Urinary bladder (tissue), 4 donors: ENCODE data around the gene STX10. TPM values are rescaled to one million over a fixed set of nuclear protein-coding genes. Genes with fewer than 3 reads are reported as not detected.

Experiments used
- DNase-seq: peaks from one replicate; pipeline ENCODE4 v3.0.0-alpha.2; 2015; ENCODE audit errors: extremely low spot score
- H3K27ac ChIP-seq: one replicate; pipeline ENCODE4 v1.5.1; 2013; ENCODE audit warnings: low read depth, mild to moderate bottlenecking, moderate library complexity
- H3K36me3 ChIP-seq: one replicate; pipeline ENCODE4 v1.6.1; 2013; ENCODE audit warnings: mild to moderate bottlenecking, moderate library complexity; ENCODE audit not compliant: insufficient read depth
- H3K4me1 ChIP-seq: one replicate; pipeline ENCODE4 v1.6.1; 2013; ENCODE audit warnings: mild to moderate bottlenecking, moderate library complexity; ENCODE audit not compliant: insufficient read depth
- H3K4me3 ChIP-seq: one replicate; pipeline ENCODE4 v1.5.1; 2013; ENCODE audit warnings: low read depth, low read length
- WGBS: extraction: QIAGEN DNeasy Blood & Tissue Kit; methylation state at CpG from one replicate; pipeline ENCODE4 v1.1.7; 2013; 5-methylcytosine and 5-hydroxymethylcytosine counted together
- polyA plus RNA-seq: library from polyadenylated mRNA; stranded (reverse); fragments of 200-250 nt; gene quantifications from one replicate; pipeline ENCODE4 v1.2.3, GENCODE V29; 2013
- total RNA-seq: library from RNA; depleted of rRNA; stranded (reverse); fragments of >200 nt; gene quantifications from one replicate; pipeline ENCODE4 v1.2.3, GENCODE V29; 2014
- donor health status: healthy with polysubstance abuse.
- donor health status: healthy.

The STX10 gene
- total and polyA plus RNA-seq, 2 donors, result 26.4 to 76.1 TPM

DNA sequence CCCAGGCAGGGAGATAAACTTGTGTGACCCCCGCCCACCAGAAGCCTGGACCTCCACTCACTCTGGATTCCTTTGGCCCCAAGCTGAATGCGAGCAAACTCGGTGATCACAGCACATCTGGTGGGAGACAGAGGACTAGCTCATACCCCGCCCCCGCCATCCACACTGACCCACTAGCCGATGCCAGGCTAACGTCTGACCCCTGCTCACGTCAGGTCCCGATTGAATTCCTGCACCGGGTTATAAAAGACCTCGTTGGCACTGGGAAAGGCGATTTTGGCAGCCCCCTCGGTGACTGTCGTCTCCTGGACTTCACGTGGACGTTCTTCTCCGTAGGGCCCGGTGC lies 34.3 kb downstream of the STX10 start:
- no peak for DNase-seq
- 2% methylated on average over 18 of the region's 18 CpGs for WGBS
- H3K36me3 ChIP-seq, result no peaks in the 10 kb centered on the region
- peaks cover 4% of the 10 kb centered on the region for H3K4me1 ChIP-seq
- peak overlapping the region; percentile 79 for H3K4me3 ChIP-seq
- H3K27ac ChIP-seq, result no peak overlapping the region

DNA sequence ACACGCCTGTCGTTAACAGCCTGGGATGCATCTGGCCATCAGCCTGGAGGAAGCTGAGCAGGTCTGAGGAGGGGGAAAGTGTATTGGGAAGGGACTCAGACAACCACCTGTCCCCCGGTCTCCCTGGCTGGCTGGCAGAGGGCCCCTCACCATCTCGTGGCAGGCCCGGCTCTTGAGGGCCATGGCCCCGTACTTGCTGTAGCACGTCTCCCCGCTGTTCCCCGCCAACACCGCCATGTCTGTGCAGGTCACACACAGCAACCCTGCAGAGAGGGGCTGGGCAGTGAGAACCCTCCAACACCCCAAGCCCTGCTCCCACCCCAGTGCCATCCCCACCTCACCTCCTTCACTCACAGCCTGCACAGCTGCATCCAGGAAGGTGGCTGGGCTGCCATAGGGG lies 37.6 kb downstream of the STX10 start:
- Histone ChIP-seq H3K4me3 (no peak overlapping the region), H3K36me3 (no peaks in the 10 kb centered on the region), H3K4me1 (peaks cover 1% of the 10 kb centered on the region), H3K27ac (no peak overlapping the region)
- DNase-seq, result no peak
- 94% methylated on average over 10 of the region's 10 CpGs for WGBS

DNA sequence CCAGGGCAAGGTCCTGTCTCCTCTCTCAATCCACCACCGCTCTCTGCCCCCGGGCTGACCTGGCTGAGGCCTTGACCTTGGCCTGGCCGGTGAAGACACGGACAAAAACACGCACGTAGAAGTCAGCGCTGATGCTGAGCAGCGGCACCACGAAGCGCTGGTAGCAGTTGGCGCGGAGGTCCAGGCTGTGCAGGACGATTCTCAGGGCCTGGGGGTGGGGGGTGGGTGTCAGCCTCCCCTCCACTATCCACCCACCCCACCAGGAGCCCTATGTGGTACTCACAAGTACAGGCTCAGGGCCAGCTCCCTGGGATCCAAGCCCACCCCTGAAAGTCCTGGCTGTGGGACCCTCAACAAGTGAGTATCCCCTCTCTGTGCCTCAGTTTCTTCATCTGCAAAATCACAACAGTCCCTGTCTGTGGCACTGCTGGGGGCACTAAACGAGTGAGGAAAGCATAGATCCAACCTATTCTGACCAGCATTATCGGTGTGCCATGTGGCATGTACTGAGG lies 40.0 kb downstream of the STX10 start:
- DNase-seq, result no peak
- 90% methylated on average over 15 of the region's 15 CpGs for whole genome bisulfite sequencing
- Histone ChIP-seq H3K4me1 (no peaks in the 10 kb centered on the region), H3K4me3 (no peak overlapping the region), H3K27ac (no peak overlapping the region), H3K36me3 (peaks cover 2% of the 10 kb centered on the region)

DNA sequence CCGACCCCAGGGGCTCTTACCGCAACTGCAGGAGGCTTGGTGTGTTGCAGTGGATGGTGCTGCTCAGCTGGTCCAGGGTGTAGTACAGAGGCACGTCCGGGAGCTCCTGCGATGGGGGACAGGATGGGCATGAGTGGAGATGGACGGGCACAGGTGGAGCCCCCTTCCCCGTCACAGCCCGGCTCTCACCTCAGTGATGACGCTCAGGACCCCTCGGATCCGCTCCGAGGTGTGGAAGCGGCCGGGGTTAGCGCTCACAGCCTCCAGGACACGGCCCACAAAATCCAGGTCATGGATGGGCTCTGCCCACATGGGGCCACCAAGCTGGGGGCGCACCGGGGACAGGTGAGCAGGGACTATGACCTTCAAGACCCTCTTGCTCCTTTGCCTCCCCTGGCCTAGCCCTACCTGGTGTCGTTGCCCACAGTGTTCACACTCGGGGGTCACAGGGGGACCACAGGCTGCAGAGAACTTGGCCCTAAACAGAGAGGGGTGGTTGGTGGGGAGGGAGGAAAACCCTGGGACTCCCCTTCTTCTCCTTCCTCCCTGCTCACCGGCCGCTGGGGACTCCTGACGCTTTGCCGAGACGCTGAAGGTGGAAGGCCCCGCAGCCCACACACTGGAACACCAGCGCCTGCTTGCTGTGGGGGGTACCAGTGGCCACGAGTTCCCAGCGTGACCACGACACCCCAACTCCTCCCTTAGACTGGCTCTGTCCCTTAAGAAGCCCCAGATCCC lies 40.6 kb downstream of the STX10 start:
- peaks cover 2% of the 10 kb centered on the region for H3K36me3 ChIP-seq
- DNase-seq, result no peak
- WGBS, result 95% methylated on average over 30 of the region's 30 CpGs
- H3K4me3 ChIP-seq, result no peak overlapping the region
- H3K27ac ChIP-seq, result no peak overlapping the region
- H3K4me1 ChIP-seq, result no peaks in the 10 kb centered on the region

DNA sequence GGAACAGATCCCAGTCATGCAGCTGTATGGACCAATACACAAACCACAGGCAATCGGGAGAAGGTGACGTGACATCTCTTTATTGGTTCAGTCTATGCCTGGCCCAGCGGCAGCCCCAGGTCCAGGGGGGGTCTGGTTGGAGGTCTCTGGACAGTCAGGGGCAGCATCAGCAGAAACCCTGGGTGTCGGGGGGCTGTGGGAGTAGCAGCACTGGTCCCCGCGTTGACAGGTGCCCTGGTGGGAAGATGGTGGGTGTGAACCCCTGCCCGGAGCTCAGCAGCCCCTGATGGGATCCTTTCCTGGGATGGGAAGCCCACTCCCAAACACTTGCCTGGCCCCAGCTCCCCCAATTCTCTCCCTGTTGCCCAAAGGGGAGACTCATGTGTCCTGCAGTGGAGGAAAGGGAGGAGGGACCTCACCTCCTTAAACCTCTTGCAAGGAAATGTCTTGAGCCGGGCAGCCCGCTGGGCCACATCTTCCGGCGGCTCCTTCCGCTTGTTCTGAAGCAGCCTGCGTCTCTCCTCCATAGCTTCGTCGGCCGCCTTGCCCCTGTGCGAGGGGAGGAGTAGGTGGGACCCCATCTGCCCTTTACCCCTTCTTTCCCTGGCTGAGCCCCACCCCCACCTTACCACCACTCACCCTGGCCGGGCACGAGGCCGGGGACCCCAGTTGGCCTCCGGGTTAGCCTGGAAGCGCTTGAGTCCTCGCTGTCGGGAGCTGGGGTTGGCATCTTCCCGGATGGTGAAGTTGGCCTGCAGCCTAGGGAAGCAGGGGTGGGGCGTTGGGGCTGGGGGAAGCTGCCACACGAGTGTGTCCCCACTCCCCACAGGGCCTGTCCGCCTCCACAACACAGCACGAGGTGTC lies 45.1 kb downstream of the STX10 start:
- DNase-seq, result no peak
- Histone ChIP-seq H3K4me3 (no peak overlapping the region), H3K4me1 (no peaks in the 10 kb centered on the region), H3K36me3 (peaks cover 2% of the 10 kb centered on the region), H3K27ac (no peak overlapping the region)
- WGBS, result 72% methylated on average over 29 of the region's 29 CpGs

DNA sequence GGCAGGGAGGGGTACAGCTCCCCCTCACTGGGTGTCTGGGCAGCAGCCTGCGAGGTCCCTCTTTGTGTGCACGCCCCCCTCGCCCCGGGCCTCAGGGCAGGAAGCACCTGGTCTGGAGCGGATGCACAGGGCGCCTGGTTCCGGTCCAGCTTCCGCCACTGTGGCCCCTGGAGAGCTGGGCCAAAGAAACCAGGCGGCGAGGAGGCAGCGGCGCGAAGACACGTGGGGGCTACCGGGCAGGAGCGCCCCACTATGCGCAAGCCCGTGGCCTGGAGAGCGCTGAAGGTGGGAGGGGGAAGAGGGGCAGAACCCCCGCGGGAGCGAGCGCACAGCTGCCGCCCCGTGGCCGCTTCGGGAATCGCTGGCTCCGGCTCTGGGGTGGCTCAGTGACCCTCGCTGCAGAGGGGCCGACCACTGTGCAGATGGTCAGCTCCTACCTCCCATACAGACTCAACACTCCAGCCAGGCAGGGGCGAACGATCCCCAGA lies 45.8 kb downstream of the STX10 start:
- H3K36me3 ChIP-seq, result peaks cover 2% of the 10 kb centered on the region
- no peak for DNase-seq
- H3K27ac ChIP-seq, result no peak overlapping the region
- H3K4me1 ChIP-seq, result no peaks in the 10 kb centered on the region
- 38% methylated on average over 33 of the region's 33 CpGs for WGBS
- H3K4me3 ChIP-seq, result no peak overlapping the region

DNA sequence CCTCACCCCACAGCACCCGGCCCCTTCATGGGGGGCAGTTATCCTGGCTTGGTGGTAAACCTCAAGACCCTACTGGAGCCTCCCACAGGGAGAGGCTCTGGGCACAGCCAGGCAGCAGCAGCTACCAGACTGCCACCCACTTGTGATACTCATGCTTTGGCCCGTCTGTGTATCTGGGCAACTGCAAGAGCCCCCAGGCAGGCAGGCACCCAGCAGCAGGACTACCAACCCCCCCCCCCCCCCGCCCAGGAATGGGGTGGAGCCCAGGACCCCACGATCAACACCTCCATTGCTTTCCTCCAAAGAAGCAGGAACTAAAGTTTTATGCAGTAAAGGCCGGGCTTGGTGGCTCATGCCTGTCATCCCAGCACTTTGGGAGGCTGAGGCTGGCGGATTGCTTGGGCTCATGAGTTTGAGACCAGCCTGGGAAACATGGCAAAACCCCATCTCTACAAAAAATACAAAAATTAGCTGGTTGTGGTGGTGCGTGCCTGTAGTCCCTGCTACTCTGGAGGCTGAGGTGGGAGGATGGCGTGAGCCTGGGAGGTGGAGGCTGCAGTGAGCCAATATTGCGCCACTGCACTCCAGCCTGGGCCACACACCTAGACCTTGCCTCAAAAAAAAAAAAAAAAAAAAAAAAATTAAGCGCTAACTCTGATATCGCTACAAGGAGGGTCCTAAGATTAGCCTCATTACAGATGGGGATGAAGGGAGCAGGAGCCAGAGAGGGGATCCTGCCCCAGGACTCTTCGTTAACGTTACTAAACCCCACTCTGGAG lies 46.4 kb downstream of the STX10 start:
- Histone ChIP-seq H3K4me3 (no peak overlapping the region), H3K36me3 (peaks cover 2% of the 10 kb centered on the region), H3K27ac (no peak overlapping the region), H3K4me1 (peaks cover 2% of the 10 kb centered on the region)
- 77% methylated on average over 13 of the region's 13 CpGs for WGBS
- DNase-seq, result no peak

DNA sequence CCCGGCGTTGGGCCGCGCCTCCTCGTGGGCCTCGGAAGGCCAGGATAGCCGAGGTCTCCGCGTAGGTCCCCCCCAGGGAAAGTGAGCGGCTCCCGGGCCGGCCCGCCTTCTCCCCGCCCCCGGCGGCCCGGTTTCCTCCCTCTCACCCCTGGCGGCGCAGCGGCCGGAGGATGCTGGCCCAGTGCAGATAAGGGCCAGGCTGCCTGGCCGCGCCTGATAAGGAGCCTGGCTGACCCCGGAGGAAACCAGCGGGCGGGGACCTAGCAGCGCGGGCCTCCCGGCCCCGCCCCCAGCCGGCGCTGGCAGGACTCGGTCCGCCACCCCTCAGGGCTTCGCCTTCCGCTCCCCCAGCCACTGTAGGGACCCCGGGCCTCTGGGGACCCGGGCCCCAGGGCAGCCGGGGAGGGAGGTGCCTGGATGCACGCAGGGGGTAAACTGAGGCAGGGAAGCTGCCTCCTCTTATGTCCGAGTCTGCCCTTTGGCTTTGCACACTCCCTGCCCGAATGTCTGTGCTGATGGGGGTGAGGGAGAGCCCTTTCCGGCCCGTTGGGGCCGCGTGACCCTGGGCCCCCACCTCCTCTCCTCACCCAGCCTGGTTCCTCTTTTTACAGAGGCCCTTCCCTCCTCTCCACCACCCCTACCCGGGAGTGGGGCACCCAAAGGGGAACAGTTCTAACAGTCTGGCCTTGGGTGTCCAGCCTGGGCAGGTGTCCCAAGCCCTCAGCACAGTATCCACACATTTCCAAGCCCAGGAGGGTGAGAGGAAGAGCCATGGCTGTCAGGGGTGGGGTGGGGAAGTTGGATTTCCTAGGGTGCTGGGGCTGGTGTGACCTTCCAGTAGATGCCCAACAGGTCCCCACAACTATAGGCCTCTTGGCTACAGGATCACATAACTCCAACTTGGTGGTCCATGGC lies 47.3 kb downstream of the STX10 start, which contains the start of gene LYL1:
TSS of gene LYL1 (minus strand) at position 193 of the 915 bp plus-strand sequence. CDS start 1,687 bp downstream, outside the sequence.
- WGBS, result 3% methylated on average over 47 of the region's 47 CpGs

DNA sequence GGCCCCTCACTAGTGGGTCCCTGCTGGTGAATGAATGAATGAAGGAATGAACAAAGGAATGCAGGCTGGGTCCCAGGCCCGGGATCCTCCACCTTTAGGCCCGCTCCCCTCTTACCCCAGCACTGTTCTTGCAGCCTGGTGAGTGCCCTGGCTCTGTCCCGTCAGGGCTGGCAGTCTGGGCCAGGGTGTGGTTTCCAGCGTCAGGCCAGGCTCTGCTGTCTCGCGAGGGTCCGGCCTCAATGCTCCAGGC lies 47.8 kb downstream of the STX10 start:
- Histone ChIP-seq H3K4me1 (peaks cover 5% of the 10 kb centered on the region), H3K27ac (peak overlapping the region; percentile 31), H3K36me3 (peaks cover 1% of the 10 kb centered on the region), H3K4me3 (peak overlapping the region; percentile 26)
- no peak for DNase-seq
- WGBS, result 7% methylated on average over 7 of the region's 7 CpGs

More for the DNA sequence above, 47.3 kb downstream of the STX10 start, which contains the start of gene LYL1:
- peak within 1 kb of the TSS; percentile 26 for H3K4me3 ChIP-seq
- H3K27ac ChIP-seq, result peak within 1 kb of the TSS; percentile 31
- no peak for DNase-seq
- H3K36me3 ChIP-seq, result peaks cover 2% of the 10 kb centered on the region
- peaks cover 3% of the 10 kb centered on the region for H3K4me1 ChIP-seq

DNA sequence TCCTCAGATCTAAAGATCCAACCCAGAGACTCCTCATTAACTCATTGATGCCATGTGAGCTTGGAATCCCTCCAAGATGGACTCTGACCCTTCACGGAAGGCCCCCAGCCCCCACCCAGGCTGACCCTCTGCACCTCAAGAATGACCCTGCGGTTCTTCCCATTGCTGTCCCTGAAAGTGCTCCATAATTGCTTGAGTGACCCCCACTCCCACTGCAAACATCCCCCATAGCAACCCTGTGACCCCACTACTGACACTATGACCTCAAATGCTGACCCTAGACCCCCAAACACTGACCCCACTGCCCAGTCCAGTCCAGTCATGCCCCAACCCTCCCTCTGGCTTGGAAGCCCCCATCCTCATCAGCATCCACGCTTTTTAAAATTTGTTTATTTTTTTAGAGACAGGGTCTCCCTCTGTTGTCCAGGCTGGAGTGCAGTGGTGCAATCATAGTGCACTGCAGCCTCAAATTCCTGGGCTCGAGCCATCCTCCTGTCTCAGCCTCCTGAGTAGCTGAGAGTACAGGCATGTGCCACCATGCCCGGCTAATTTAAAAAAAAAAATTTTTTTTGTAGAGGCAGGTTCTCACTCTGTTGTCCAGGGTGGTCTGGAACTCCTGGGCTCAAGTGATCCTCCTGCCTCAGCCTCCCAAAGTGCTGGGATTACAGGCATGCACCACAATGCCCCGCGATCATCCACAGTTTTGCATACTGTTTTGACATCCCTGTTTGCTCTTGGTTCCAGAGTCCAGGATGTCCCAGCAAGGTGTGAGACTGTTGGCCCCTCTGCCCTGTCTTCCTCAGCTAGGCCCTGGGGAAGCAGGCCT lies 48.4 kb downstream of the STX10 start:
- Histone ChIP-seq H3K27ac (peak overlapping the region; percentile 31), H3K4me1 (peaks cover 5% of the 10 kb centered on the region), H3K4me3 (peak overlapping the region; percentile 26), H3K36me3 (no peaks in the 10 kb centered on the region)
- 73% methylated on average over 7 of the region's 7 CpGs for WGBS
- DNase-seq, result no peak

DNA sequence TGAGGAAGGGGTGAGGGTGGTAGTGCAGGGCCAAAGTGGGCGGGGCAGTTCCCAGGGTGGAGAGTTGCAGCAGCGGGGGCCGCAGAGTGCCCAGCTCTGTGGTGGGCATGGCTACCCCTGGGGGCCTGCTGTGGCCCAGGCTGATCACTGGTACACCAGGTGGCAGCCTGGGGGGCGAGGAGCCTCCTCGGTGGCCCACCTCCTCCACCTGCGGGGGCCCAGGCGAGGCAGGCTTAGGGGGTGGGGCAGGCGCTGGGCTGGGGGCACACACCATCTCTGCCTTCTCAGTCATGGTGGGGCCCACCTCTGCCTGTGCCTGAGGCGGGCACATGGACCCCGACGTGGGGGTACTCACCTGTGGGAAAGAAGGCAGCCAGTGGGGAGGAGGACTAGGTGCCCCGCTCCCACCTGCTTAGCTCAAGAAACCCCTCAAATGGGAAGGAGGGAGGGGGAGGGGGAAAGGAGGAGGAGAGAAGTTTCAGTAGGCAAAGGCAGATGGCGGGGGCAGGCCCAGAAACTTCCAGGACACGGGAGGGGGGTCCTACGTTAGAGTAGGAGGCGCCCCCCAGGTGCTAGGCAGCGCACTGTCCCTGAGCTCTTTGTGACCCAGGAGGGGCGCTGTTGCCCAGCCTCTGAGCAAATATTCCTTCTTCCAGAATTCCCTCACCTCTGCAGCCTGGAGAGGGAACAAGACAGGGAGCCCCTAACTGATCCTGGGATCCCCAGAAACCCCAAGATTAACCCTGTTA lies 49.2 kb downstream of the STX10 start:
- WGBS, result 69% methylated on average over 18 of the region's 18 CpGs
- Histone ChIP-seq H3K36me3 (no peaks in the 10 kb centered on the region), H3K4me3 (no peak overlapping the region), H3K4me1 (peaks cover 5% of the 10 kb centered on the region), H3K27ac (no peak overlapping the region)
- no peak for DNase-seq
